OCI-LY7 (cell line): ENCODE results near the gene MYLK.

Experiments
- CTCF ChIP-seq: fragments of 200-600 bp; sonication (generic); conservative IDR thresholded peaks from 2 replicates; pipeline ENCODE4 v1.5.1; 2014; ENCODE audit warnings: mild to moderate bottlenecking, antibody characterized with exemption, low read length, moderate library complexity, mixed read lengths
- EZH2phosphoT487 ChIP-seq: fragments of 200-600 bp; sonication (generic); IDR thresholded peaks from 2 replicates; pipeline ENCODE4 v1.6.1; 2018; ENCODE audit warnings: low read depth, borderline replicate concordance, mild to moderate bottlenecking, mixed run types, antibody characterized with exemption, low read length, moderate library complexity, mixed read lengths

DNA sequence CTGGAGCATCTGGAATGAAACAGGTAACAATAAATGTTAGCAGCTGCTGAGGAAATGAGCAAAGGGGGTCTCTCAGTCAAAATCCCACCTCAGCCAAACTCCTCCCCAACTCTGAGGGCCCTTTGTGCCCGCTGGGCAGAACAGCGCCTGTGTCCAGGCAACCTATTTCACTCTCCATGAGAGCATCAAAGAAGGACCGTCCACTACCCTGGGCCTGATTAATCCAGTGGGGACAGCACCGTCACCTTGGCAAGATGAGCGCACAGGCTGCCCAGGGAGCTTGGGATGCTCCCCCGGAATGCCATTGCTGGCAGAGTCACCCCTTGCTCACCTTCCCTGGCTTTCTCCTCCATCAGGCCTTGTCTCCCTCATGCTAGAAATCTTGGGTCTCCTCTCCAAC is 201.8 kb downstream of the MYLK start:
- no peak for TF ChIP-seq CTCF
- no peak for TF ChIP-seq EZH2phosphoT487
